ENCODE results near the gene ZC3H8.

Gene ZC3H8

DNA sequence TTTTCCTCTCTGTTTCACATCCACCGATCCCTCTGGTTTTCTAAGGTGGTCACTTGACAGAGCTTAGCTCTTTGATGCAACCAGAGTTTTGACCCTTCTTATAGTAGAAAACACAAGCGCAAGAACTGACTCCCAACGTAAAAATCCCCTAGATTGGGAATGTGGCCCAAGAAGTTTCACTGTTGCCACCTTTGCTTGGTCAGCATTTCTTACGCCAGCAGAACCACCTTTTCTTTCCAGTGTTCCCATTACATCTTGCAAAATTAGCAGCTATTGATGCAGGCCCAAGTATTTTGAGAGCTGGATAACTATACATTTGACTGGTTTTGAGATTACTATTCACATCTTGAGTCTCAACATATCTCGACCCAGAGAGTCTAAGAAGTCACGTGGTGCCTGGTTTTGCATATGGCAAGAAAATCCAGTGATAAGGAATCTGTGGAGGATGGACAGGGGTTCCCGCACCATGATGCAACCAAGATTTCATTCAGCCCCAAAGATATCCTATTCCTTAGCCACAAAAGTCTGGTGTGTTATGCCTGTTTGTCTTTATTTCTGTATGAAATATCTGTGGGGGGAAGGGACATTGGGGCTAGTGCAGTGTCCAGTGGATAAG, 78.8 kb downstream of the ZC3H8 start:
- TF ChIP-seq, protein P1, sequence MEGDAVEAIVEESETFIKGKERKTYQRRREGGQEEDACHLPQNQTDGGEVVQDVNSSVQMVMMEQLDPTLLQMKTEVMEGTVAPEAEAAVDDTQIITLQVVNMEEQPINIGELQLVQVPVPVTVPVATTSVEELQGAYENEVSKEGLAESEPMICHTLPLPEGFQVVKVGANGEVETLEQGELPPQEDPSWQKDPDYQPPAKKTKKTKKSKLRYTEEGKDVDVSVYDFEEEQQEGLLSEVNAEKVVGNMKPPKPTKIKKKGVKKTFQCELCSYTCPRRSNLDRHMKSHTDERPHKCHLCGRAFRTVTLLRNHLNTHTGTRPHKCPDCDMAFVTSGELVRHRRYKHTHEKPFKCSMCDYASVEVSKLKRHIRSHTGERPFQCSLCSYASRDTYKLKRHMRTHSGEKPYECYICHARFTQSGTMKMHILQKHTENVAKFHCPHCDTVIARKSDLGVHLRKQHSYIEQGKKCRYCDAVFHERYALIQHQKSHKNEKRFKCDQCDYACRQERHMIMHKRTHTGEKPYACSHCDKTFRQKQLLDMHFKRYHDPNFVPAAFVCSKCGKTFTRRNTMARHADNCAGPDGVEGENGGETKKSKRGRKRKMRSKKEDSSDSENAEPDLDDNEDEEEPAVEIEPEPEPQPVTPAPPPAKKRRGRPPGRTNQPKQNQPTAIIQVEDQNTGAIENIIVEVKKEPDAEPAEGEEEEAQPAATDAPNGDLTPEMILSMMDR (IDR thresholded peaks at IDR 0.05): no peak

DNA sequence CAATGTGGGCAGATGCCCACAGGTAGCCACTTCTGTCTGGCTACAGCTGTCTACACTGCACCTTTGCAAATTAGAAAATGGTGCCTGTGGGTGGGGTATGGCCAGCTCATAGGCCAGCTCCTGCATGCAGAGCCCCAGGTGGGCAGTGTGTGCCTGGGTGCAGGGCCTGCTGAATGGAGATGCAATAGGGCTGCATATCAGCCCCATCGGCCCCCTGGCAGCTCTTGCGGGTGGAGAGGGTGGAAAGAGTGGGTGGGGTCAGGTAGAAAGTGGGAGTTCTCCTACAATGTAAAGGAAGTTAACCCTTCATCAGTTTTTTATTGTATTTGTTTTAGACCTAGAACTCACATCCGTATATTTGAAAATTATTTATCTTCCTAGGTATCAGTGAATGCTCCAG, 79.5 kb downstream of the ZC3H8 start:
- TF ChIP-seq, protein P1 (IDR thresholded peaks at IDR 0.05): no peak

DNA sequence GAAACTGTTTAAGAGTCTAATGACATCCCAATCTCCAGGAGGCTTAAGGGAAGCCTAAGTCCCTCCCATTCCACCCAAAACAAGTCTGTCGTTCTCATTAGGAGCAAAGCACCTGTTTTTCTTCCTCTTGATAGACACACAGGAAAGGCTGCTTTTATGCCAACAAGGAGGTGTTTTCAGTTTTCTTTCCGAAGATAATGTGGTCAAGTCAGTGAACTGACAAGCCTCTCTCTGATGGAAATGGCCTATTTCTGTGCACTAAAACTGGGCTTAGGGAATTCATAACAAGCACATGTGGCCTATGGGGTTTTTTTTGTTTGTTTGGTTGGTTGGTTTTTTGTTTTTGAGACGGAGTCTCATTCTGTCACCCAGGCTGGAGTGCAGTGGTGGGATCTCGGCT, 80.5 kb downstream of the ZC3H8 start:
- TF ChIP-seq, protein P1 (IDR thresholded peaks at IDR 0.05): no peak

DNA sequence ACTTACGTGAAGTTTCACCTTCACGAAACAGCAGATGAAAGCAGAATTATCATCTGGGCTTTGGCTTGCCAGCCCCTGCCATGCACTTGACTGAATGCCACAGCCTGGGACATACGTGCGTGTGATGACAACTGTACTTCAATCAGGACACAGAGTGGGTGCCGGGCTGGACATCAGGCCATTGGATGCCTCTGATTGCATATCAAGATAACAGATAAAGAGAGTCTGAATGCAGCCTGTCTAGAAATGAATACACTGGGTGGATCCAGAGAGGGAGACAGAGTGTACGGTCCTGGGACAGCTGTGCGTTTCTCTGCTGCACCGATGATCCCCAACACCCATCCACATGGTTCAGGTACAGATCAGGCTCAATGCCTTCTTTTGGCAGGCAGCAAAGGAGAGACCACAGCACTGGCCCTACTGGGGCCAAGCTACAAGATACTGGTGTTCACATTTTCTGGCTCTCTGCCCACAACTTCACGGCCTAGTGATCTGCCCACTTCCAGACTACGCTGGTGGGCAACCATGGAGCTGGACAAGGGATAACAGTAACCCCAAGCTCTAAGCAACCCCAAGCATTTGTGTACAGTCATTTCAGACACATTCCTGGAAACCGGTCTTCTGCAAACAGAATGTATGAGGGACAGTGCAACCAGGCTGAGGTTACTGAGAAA, 81.1 kb downstream of the ZC3H8 start:
- TF ChIP-seq, protein P1 (IDR thresholded peaks at IDR 0.05): no peak

DNA sequence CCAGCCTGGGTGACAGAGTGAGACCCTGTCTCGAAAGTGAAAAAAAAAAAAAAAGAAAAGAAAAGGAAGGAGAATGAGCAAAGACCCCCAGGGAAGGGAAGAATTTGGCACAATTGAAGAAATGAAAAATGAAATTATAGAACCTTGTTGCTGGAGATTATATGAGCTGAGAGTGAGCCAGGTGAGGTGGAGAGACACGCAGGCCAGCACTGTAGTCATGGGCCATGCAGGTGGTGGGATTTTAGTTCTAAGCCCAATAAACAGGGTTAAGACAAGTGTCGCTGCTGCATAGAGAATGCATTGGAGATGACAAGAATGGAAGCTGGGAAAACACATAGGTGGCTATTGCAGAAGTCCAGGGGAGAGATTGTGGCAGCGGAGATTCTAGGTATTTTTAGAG, 84.3 kb downstream of the ZC3H8 start:
- TF ChIP-seq, protein P1 (IDR thresholded peaks at IDR 0.05): no peak

DNA sequence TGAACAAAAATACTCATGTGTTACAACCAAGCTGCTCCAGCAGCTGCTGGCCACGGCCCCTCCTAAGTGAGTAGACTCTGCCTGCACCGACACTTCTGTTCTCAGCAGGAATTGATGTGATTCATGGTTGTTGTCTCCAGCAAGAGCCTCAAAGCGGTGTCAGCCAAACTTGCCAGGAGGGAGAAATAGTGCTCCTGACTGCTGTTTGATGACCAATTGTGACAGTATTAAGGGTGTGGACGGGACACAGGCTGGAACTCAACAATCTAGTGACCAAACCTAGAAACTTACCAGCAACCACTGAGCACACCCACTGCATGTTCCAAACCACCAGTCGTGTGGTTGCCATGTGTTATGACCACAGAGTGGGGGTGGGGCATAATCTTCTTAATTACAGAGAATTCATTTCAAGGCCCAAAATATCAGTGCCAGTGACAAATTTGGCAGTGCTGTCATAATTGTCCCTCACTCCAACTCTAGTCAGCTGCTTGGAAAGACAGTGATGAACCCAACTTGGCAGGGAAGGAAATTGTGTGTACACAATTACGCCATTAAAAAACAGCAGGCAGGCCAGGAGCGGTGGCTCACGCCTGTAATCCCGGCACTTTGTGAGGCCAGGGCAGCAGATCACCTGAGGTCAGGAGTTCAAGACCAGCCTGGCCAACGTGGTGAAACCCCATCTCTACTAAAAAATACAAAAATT, 86.3 kb downstream of the ZC3H8 start:
- TF ChIP-seq, protein P1 (IDR thresholded peaks at IDR 0.05): no peak

DNA sequence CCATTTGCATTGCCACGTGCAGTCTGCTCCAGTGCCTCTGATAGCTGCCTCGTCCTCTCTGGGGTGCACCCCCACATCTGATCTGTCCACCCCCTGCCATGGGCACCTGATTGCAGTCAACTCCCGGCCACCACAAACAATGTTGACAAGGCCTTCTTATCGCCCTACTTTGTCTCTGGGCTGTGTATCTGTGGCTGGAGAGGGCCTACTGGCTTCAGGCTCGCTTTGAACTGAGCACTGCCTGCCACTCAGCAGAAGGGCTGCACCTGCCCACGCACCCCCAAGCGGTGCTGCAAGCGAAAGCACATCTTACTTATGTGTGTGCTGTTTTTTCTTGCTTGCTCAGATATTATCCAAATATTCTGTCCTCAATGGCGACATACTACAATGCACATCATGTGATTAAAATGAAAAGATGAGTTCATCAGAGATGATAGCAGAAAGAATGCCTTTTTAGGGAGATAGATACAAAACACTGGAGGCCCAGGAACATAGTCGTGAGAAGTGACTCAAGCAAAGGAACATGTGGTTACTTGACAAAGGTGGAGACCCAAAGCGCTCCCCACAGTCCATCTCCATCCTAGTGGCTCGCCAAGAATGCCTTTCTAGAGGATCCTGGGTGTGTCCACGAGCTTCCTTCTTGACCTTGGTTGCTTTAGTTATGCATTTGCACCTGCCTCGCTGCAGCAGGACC, 87.9 kb downstream of the ZC3H8 start:
- TF ChIP-seq, protein P1 (IDR thresholded peaks at IDR 0.05): no peak

Measured in LNCAP (cell line).